A549 (cell line): Measurements from ENCODE around the gene OR6Q1. TPM values are rescaled to one million over a fixed set of nuclear protein-coding genes. Genes with fewer than 3 reads are reported as not detected.

Source experiments
- ATAC-seq, 2 experiments: fragments of 200-7000 bp in 1 of 2; fragments of >200 bp in 1 of 2; cut with Nextera tagmentation in 1 of 2; cut with Tn5 transposase in 1 of 2; 3 replicates each; pipeline versions ENCODE4 v1.8.0 to v1.9.1; 2018 to 2020; ENCODE audit warnings: mild to moderate bottlenecking in 1 of 2, moderate library complexity in 1 of 2
- CTCF ChIA-PET: fragments of 300-600 bp; sonication (Branson Sonifier 250); formaldehyde crosslinking; extraction: SDS; loops from one replicate; lab custom pipeline; 2021; ENCODE audit warnings: antibody characterized with exemption, inconsistent platforms; lab: Yijun Ruan, JAX
- POLR2A ChIA-PET: fragments of 350-600 bp; formaldehyde crosslinking; extraction: SDS; loops from one replicate; lab custom pipeline; 2021; ENCODE audit warnings: antibody characterized with exemption, inconsistent platforms; lab: Yijun Ruan, JAX
- DNase-seq, 2 experiments: peaks; one replicate each; pipeline versions ENCODE4 v3.0.0 to v3.0.0-alpha.2; 2011 to 2016; ENCODE audit warnings: low read depth in 1 of 2, low spot score in 1 of 2
- FAIRE-seq: peaks from 2 replicates; lab custom pipeline; 2011; peaks lifted over from hg19 to GRCh38; lab: Jason Lieb, UNC
- H3K27ac ChIP-seq, 2 experiments: fragments of >200 bp; sonication (Bioruptor Twin); formaldehyde crosslinking; 3 replicates each; pipeline ENCODE4 v1.5.1; 2016 to 2017
- H3K4me1 ChIP-seq: fragments of >200 bp; sonication (Bioruptor Twin); formaldehyde crosslinking; 3 replicates; pipeline ENCODE4 v1.6.1; 2016
- H3K4me2 ChIP-seq: fragments of >200 bp; sonication (Bioruptor Twin); formaldehyde crosslinking; 3 replicates; pipeline ENCODE4 v1.6.1; 2016
- H3K4me3 ChIP-seq: fragments of >200 bp; sonication (Bioruptor Twin); formaldehyde crosslinking; 3 replicates; pipeline ENCODE4 v1.5.1; 2016
- H3K9me3 ChIP-seq: fragments of >200 bp; sonication (Bioruptor Twin); formaldehyde crosslinking; 3 replicates; pipeline ENCODE4 v1.6.1; 2016
- CBX2 ChIP-seq: fragments of 200-600 bp; sonication (generic); IDR thresholded peaks from 2 replicates; pipeline ENCODE4 v1.6.1; 2016; ENCODE audit warnings: low read depth, mild to moderate bottlenecking, borderline replicate concordance
- CBX8 ChIP-seq: fragments of 200-600 bp; sonication (generic); IDR thresholded peaks from 2 replicates; pipeline ENCODE4 v1.6.1; 2016
- CTCF ChIP-seq: fragments of >200 bp; sonication (Bioruptor Twin); formaldehyde crosslinking; IDR thresholded peaks from 3 replicates; pipeline ENCODE4 v1.5.1; 2016
- E2F6 ChIP-seq: IDR thresholded peaks from 2 replicates; pipeline ENCODE4 v1.6.1; 2012; ENCODE audit warnings: low read depth, borderline replicate concordance
- EHMT2 ChIP-seq: fragments of 200-600 bp; sonication (generic); IDR thresholded peaks from 2 replicates; pipeline ENCODE4 v1.6.1; 2016; ENCODE audit warnings: antibody characterized with exemption, low read depth, mild to moderate bottlenecking, moderate library complexity
- EP300 ChIP-seq, 2 experiments: fragments of >200 bp; sonication (Bioruptor Twin); formaldehyde crosslinking; IDR thresholded peaks; 2 replicates in 1 of 2; 3 replicates in 1 of 2; pipeline ENCODE4 v1.6.1; 2016 to 2017
- ESRRA ChIP-seq: fragments of 150-350 bp; IDR thresholded peaks from 2 replicates; pipeline ENCODE4 v1.6.1; 2014; ENCODE audit warnings: mild to moderate bottlenecking, low read length, borderline replicate concordance
- FOSL2 ChIP-seq, 2 experiments: fragments of 450-650 bp in 1 of 2; fragments of >200 bp in 1 of 2; sonication (Bioruptor Twin) in 1 of 2; formaldehyde crosslinking; IDR thresholded peaks; 2 replicates each; pipeline versions ENCODE4 v1.5.0 to v1.6.1; 2016 to 2020; ENCODE audit warnings: mild to moderate bottlenecking in 1 of 2, moderate library complexity in 1 of 2
- FOXS1 ChIP-seq: fragments of 250-450 bp; sonication (Bioruptor Pico); IDR thresholded peaks from 2 replicates; pipeline ENCODE4 v1.5.0; 2020; ENCODE audit warnings: mild to moderate bottlenecking, moderate library complexity
- GATA3 ChIP-seq: IDR thresholded peaks from 2 replicates; pipeline ENCODE4 v1.6.1; 2012; ENCODE audit warnings: borderline replicate concordance
- HDAC2 ChIP-seq: fragments of 200-600 bp; sonication (generic); IDR thresholded peaks from 2 replicates; pipeline ENCODE4 v1.6.1; 2016
- HES2 ChIP-seq: fragments of >200 bp; sonication (Bioruptor Twin); formaldehyde crosslinking; IDR thresholded peaks from 2 replicates; pipeline ENCODE4 v1.6.1; 2016
- HEYL ChIP-seq: fragments of 250-450 bp; sonication (Bioruptor Pico); IDR thresholded peaks from 2 replicates; pipeline ENCODE4 v1.8.0; 2021; ENCODE audit warnings: mild to moderate bottlenecking, moderate library complexity
- HOXB13 ChIP-seq: fragments of 250-450 bp; sonication (Bioruptor Pico); IDR thresholded peaks from 2 replicates; pipeline ENCODE4 v1.5.0; 2020; ENCODE audit warnings: low read depth, mild to moderate bottlenecking, moderate library complexity
- JUN ChIP-seq, 2 experiments: fragments of >200 bp; sonication (Bioruptor Twin); formaldehyde crosslinking; IDR thresholded peaks; 2 replicates in 1 of 2; 3 replicates in 1 of 2; pipeline ENCODE4 v1.6.1; 2016 to 2017
- KDM1A ChIP-seq: fragments of 200-600 bp; sonication (generic); IDR thresholded peaks from 2 replicates; pipeline ENCODE4 v1.6.1; 2016; ENCODE audit warnings: low read depth, mild to moderate bottlenecking
- MYC ChIP-seq: IDR thresholded peaks from 2 replicates; pipeline ENCODE4 v1.6.1; 2012; ENCODE audit warnings: mild to moderate bottlenecking, inconsistent platforms, low read length, improper control_type of control experiment, borderline replicate concordance
- NFE2L2 ChIP-seq: fragments of 150-350 bp; conservative IDR thresholded peaks from 2 replicates; pipeline ENCODE4 v1.6.1; 2014; ENCODE audit warnings: low read length
- NPAS2 ChIP-seq: fragments of 250-450 bp; sonication (Bioruptor Pico); IDR thresholded peaks from 2 replicates; pipeline ENCODE4 v1.8.0; 2022; ENCODE audit warnings: mild to moderate bottlenecking, moderate library complexity, borderline replicate concordance
- PBX3 ChIP-seq: IDR thresholded peaks from 2 replicates; pipeline ENCODE4 v1.6.1; 2012
- PHF8 ChIP-seq: fragments of 200-600 bp; sonication (generic); IDR thresholded peaks from 2 replicates; pipeline ENCODE4 v1.6.1; 2016; ENCODE audit warnings: low read depth, mild to moderate bottlenecking, antibody characterized with exemption, moderate library complexity, borderline replicate concordance
- POLR2A ChIP-seq: IDR thresholded peaks from 2 replicates; pipeline ENCODE4 v1.6.1; 2012; ENCODE audit warnings: mild to moderate bottlenecking, low read length
- RAD21 ChIP-seq, 2 experiments: fragments of >200 bp in 1 of 2; sonication (Bioruptor Twin) in 1 of 2; formaldehyde crosslinking in 1 of 2; IDR thresholded peaks in 1 of 2; conservative IDR thresholded peaks in 1 of 2; 2 replicates in 1 of 2; 3 replicates in 1 of 2; pipeline ENCODE4 v1.6.1; 2012 to 2018; ENCODE audit warnings: inconsistent platforms in 1 of 2
- RCOR1 ChIP-seq: fragments of 150-350 bp; IDR thresholded peaks from 2 replicates; pipeline ENCODE4 v1.6.1; 2014; ENCODE audit warnings: antibody characterized with exemption, low read length, low read depth
- REST ChIP-seq: fragments of 200-600 bp; sonication (generic); IDR thresholded peaks from 2 replicates; pipeline ENCODE4 v1.6.1; 2016; ENCODE audit warnings: antibody characterized with exemption, mild to moderate bottlenecking, moderate library complexity
- RNF2 ChIP-seq: fragments of 200-600 bp; sonication (generic); IDR thresholded peaks from 2 replicates; pipeline ENCODE4 v1.6.1; 2016; ENCODE audit warnings: low read depth, mild to moderate bottlenecking, antibody characterized with exemption, moderate library complexity, borderline replicate concordance
- SMC3 ChIP-seq: fragments of >200 bp; sonication (Bioruptor Twin); formaldehyde crosslinking; IDR thresholded peaks from 3 replicates; pipeline ENCODE4 v1.6.1; 2018; ENCODE audit warnings: inconsistent platforms
- SREBF2 ChIP-seq: fragments of 450-650 bp; IDR thresholded peaks from 2 replicates; pipeline ENCODE4 v1.6.1; 2014; ENCODE audit warnings: mild to moderate bottlenecking, moderate library complexity
- ZC3H11A ChIP-seq: fragments of 450-650 bp; IDR thresholded peaks from 2 replicates; pipeline ENCODE4 v1.6.1; 2014; ENCODE audit warnings: antibody characterized with exemption, mild to moderate bottlenecking
- ZNF302 ChIP-seq: fragments of 250-450 bp; sonication (Bioruptor Pico); IDR thresholded peaks from 2 replicates; pipeline ENCODE4 v1.9.0; 2021; ENCODE audit warnings: inconsistent platforms, mild to moderate bottlenecking, moderate library complexity
- WGBS: methylation state at CpG from one replicate; pipeline ENCODE4 v1.1.6; 2017; ENCODE audit errors: missing lambda C conversion rate; 5-methylcytosine and 5-hydroxymethylcytosine counted together
- polyA plus RNA-seq, 4 experiments: library from polyadenylated mRNA; depleted of rRNA in 3 of 4; stranded (reverse); fragments of >200 nt; fragmentation: RNase III in 1 of 4; extraction: RNeasy Plus Mini Kit Qiagen cat#74134 plus additional on column Dnase treatment in 1 of 4; gene quantifications; 2 replicates in 3 of 4; 3 replicates in 1 of 4; pipeline ENCODE4 v1.2.3, GENCODE V29; 2011 to 2017

Gene OR6Q1
- polyA plus RNA-seq, 2 of the 4 experiments (the other 2 are of a cell fraction) = not detected

GRCh38 chr11:58067685-58068084, 36.9 kb downstream of the OR6Q1 start:
- ATAC-seq (no peak), DNase-seq (no peak), FAIRE-seq (no peak)
- WGBS = 19% methylated on average over 5 of the region's 5 CpGs
- TF ChIP-seq RAD21 (conservative IDR thresholded peaks at IDR 0.05 in 1 of 2, IDR thresholded peaks at IDR 0.05 in 1 of 2) (no peak), ZNF302 (no peak), CBX2 (no peak), NPAS2 (CRISPR knock-in tag) (no peak), POLR2A (no peak), REST (no peak), EP300 (IDR thresholded peaks at IDR 0.05) (no peak), PBX3 (no peak), NFE2L2 (no peak), CTCF (no peak), RNF2 (no peak), CBX8 (no peak), HDAC2 (no peak), MYC (no peak), HES2 (no peak), JUN (IDR thresholded peaks at IDR 0.05) (no peak), FOSL2 (IDR thresholded peaks at IDR 0.05) (no peak), FOSL2 (CRISPR knock-in tag; IDR thresholded peaks at IDR 0.05) (no peak), RCOR1 (no peak), E2F6 (no peak), HEYL (CRISPR knock-in tag) (no peak)
- ChIA-PET CTCF (no interaction called here), POLR2A (no interaction called here)
- Histone ChIP-seq H3K4me2 (no peak overlapping the region), H3K27ac (no peak overlapping the region), H3K4me1 (no peaks in the 10 kb centered on the region), H3K9me3 (no peaks in the 10 kb centered on the region), H3K4me3 (no peak overlapping the region)

- peak in 1 of 2 experiments; percentile 62; a peak in 3 of 6 replicates for ATAC-seq
- Histone ChIP-seq H3K9me3 (no peaks in the 10 kb centered on the region), H3K4me2 (no peak overlapping the region), H3K4me1 (no peaks in the 10 kb centered on the region), H3K4me3 (no peak overlapping the region), H3K27ac (no peak overlapping the region)
- POLR2A ChIA-PET = no interaction called here
- CTCF ChIA-PET = interaction anchor here (0.6 kb wide), 1 partner anchor 505 kb away, joined by 3 read pairs; no protein-coding TSS in a partner anchor
- WGBS = 32% methylated on average over 6 of the region's 6 CpGs
- DNase-seq = no peak
- TF ChIP-seq E2F6 (no peak), SMC3 (no peak), EHMT2 (no peak), ESRRA (no peak), ZC3H11A (no peak), SREBF2 (no peak), HDAC2 (no peak), MYC (no peak), RCOR1 (no peak), GATA3 (no peak), HEYL (CRISPR knock-in tag) (no peak), KDM1A (no peak), HOXB13 (CRISPR knock-in tag) (no peak), FOXS1 (no peak), PHF8 (no peak)
- TF ChIP-seq, all 56 proteins: peak for 0
- no peak for FAIRE-seq
These were observed 37.9 kb downstream of the OR6Q1 start for GRCh38 chr11:58068655-58069054.
